HTR-8/SVneo (cell line): ENCODE results near the gene ADAMTS20.
A peak's percentile ranks its signal among the peaks of the same experiment; 100 is the strongest.
"Not testable (repeated sequence)": the region's sequence is repeated elsewhere in the genome, so short reads cannot be mapped to it uniquely, and the experiment has no call there.

Experiments used
- DNase-seq: peaks from one replicate; pipeline ENCODE4 v3.0.0; 2011; ENCODE audit warnings: low spot score, mixed read lengths; ENCODE audit not compliant: insufficient read length
- FAIRE-seq: peaks from 2 replicates; lab custom pipeline; 2011; peaks lifted over from hg19 to GRCh38; lab: Jason Lieb, UNC

Gene ADAMTS20

GRCh38 chr12:43551971-43552559 is at the start of gene ADAMTS20:
Gene ADAMTS20, minus strand, starts transcription at chr12:43552203. Its CDS starts 282 bp downstream, at chr12:43551921.
- FAIRE-seq (no peak), DNase-seq (peak; percentile 20)

DNA sequence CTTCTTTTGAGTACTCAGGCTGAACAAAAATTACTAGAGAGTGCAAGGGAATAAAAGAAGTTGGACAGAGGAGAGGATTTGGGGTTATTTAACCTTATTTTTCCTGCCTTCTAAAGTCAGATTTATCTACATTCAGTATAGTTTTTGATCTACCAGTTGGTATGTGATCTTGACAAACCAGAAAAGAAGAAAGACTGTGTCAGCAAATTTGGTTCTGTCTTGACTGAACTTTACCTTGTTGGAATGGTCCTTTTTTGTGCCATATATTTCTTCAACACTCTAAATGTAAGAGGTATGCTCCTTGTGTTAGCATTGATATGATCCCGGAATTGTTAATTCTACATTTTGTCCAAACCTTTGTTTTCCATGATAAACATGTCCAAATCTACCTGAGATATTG is 47.7 kb upstream of the ADAMTS20 start:
- DNase-seq = no peak
- no peak for FAIRE-seq

DNA sequence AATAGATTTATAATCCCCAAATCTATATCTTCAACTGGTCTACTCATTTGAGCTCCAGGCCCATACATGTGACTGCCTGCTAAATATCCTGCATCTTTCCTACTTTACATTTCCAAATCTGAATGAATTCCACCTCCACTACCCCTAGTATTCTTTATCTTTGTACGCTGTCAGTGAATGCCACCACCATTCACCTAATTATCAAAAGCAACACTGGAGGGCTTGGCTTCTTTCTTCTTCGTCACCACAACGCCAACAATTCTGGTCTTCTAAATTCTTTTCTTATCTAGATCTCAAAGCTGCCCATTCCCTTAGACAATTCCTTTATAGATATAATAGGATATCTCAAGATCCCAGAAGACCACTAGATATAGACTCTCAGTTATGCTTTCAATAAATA is 47.1 kb upstream of the ADAMTS20 start:
- FAIRE-seq (no peak), DNase-seq (no peak)

DNA sequence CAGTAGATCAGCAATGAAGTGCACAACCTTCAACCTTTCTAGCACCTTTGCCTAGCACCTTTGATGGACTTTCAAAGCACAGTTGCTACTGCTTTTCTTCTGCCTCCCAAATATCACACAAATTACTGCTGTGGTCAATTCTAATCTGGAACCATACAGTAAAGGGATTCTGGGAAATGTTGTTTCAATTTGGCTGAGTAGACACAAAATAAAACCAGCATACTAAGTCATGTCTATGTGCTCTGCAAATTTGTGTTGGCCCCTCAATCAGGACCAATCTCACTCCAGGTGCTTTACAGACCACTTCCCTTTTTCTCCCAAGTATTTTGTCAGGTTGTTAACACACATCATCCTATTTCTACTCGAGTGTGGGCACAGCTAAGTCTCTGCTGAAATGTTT is 38.3 kb upstream of the ADAMTS20 start:
- FAIRE-seq (no peak), DNase-seq (no peak)

DNA sequence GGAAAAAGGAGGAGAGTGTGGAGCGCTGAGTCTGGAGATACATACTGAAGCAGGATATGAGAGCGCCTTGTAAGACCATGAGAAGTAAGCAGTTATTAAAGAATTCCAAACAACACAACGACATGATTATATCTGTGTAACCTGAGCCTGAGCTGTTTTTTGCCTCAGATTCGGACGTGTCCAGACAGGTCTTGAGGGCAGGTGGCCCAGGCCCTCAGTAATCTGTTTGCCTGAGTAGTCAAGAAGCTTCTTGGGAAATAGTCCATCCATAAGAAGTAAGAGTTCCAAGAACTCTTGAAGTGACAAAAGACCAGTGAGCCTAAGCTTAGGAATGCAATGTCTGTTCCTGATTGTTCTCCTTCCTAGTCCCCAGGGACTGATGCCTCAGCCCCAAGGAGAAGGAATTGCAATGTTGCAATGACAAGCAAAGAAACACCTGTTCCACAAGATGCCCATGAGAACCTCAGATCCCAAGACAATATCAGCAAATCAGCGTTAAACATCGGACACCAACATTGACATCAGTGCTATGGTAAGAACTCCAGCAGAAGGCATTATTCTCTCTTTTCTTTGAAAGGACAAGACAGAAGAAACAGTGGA is 34.7 kb upstream of the ADAMTS20 start:
- DNase-seq = no peak

GRCh38 chr12:43585676-43586075 is 33.7 kb upstream of the ADAMTS20 start:
- no peak for FAIRE-seq
- DNase-seq = no peak

More for the DNA sequence above, 34.7 kb upstream of the ADAMTS20 start:
- no peak for FAIRE-seq

GRCh38 chr12:43580601-43581000 is 28.6 kb upstream of the ADAMTS20 start:
- DNase-seq (no peak), FAIRE-seq (no peak)

DNA sequence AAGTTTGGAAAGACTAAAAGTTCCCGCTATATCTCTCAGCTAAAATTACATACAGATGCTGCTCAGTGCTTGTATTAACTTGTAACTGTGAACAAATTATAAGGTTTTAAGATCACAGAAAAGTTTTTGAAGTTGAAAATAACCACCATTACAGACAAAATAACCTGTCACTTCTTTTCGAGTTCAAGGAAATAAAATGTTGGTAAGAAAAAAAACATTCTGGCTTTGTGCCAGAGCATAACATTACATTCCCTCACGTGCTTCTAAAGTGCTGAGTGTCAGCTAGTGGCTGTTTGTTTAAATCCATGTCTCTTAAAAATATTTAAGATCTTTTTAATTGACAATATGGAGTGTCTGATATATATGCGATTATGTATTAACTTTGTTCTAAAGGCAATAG is 27.2 kb upstream of the ADAMTS20 start:
- FAIRE-seq = no peak
- no peak for DNase-seq

DNA sequence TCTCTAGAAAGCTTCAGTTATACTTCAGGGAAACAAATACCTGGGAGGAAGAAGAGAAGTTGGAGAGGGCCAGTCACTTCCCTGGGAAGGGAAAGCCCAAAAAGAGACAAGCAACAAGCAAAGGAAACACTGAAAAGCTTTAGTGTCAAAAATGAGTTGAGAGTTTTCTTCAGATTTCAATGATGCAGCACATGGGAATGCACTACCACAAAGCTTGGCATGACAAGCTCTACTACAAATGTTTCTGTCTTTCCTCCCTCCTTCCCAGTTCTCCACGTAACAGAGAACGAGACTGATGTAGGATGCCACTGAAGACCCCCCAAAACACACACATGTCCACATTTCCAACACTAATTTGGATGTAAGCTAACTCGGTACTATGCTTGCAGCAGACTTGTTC is 26.8 kb upstream of the ADAMTS20 start:
- FAIRE-seq (no peak), DNase-seq (peak; percentile 3)

GRCh38 chr12:43577381-43577780 is 25.4 kb upstream of the ADAMTS20 start:
- DNase-seq (no peak), FAIRE-seq (no peak)

DNA sequence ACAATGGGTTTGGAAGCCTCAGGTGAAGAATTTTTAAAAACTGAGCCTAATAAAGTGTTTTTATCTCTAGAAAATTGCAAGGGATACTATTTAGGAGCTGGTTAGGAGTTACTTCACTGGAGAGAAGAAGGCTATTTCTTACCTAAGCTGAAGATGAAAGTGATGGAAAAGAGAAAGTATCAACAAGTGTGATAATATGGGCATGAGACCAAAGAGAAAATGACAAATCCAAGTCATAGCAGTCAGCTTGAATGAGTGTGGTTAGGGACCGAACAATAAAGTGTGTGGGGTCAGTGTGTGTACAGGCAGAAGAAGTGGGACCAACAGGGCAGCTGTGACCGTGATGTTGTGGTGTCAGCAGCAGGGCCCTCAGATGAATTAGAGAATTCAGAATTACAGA is 24.2 kb upstream of the ADAMTS20 start:
- DNase-seq (no peak), FAIRE-seq (no peak)

GRCh38 chr12:43571885-43572284 is 19.9 kb upstream of the ADAMTS20 start:
- FAIRE-seq (no peak), DNase-seq (no peak)

DNA sequence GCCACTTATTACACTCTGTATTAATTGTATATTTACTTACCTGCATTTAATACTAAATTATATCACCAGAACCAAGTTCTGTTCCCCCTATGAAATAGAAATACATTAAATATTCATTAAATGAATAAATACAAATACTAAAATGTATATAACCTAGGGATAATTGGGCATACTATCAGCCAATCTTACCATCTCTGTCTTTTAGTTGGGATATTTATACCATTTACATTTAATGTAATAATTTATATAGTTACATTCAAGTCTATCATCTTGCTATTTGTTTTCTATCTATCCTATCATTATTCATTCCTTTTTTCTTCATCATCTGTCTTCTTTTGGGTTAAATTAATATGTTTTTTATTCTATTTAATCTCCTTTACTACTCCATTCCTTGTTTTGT is 4.1 kb upstream of the ADAMTS20 start:
- FAIRE-seq = no peak
- no peak for DNase-seq

DNA sequence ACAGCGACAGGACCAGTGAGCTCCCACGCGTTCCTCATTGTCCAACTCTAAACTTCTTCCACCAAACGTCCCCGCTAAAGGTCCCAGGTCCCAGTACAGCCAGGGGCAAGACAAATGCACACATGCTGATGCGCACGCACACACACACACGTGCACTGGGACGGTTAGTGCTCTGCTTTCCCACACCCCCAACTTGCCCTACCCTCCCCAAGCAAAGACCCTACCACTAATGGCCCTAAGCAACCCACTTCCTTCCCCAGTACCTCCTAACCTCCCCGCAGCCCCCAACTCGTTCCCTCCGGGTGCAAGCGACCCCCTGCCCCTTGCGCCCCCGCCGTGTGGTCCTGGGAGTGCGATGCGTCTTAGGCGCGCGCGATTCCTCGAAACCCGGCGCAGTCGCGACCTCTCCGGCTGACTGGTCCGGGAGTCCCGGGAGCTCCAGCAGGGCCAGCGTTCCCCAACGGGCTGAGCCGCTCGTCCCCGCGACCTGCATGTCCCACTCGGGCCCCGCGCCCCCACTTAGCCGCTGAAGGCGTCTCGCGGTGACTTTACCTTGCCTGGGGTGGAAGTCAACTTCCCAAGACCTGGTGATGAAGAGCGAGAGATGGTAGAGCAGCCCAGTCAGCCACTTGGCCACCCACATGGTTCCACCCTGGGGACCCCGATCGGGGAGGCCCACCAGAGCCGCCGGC is 578 bp downstream of the ADAMTS20 start:
- FAIRE-seq (no peak), DNase-seq (peak; percentile 8)

GRCh38 chr12:43550831-43551271 is 1.2 kb downstream of the ADAMTS20 start:
- FAIRE-seq (no peak), DNase-seq (no peak)

DNA sequence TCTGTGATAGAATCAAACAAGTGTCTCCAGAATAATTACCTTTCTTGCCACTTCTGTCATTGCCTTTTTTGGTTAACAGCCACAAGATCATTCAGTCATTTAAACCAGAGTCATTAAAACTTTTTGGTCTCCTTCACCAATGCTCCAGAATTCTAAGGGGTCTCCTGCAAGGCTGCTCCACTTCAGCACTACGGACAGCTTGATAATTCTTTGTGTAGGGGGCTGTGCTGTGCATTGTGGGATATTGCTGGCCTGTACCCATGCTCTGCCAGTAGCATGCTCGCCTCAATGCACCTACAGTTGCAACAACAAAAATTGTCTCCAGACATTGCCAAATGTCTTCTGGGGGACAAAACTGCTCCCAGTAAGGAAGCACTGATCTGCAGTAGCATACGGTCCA is 7.3 kb downstream of the ADAMTS20 start:
- FAIRE-seq (no peak), DNase-seq (no peak)

DNA sequence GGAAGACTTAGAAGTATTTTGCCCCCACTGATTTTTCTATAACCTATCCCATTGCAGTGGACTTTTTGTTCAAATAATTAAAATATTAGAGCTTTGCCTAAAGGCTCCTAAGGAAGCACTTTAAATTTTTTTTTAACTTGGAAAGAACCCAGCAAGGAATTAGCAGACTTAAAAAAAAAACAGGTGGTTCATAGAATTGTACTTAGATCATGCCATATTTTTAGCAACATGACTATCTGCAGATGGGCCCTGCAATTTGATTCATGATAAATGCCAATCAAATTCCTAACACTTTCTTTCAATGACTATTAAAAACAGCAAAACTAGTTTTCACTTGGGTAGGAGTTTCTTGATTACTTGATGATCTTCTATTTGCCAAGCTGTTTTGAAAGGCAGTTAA is 11.5 kb downstream of the ADAMTS20 start:
- FAIRE-seq = no peak
- DNase-seq = no peak

GRCh38 chr12:43537675-43538074 is 14.3 kb downstream of the ADAMTS20 start:
- DNase-seq, FAIRE-seq: not testable (repeated sequence)

DNA sequence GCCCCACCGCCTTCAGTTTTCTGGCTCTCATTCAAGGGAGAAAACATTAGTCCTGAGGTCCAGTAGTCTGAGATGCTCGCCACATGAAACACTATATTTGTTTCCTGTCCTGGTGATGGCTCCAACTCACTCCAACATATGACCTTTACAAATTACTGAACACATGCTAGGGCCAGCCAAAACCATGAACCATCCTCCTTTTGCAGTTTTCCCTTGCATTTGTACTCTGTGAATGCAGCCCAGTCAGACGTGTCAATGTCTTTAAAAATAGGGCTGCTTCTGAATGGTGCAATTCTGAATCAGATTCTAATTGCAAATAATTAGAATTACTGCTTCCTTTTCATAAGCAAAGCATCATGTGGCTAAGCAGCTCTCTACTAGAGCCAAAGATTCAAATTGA is 36.0 kb downstream of the ADAMTS20 start:
- FAIRE-seq = no peak
- DNase-seq = no peak

- no peak for FAIRE-seq
- DNase-seq = peak; percentile 11
Measured at GRCh38 chr12:43501703-43502102, 50.3 kb downstream of the ADAMTS20 start.

GRCh38 chr12:43493261-43493797 is 58.7 kb downstream of the ADAMTS20 start:
- FAIRE-seq (no peak), DNase-seq (no peak)
